HepG2 (cell line): ENCODE results near the gene CLEC2D. TPM values are rescaled to one million over a fixed set of nuclear protein-coding genes. Genes with fewer than 3 reads are reported as not detected.
A peak's percentile ranks its signal among the peaks of the same experiment; 100 is the strongest.

ENCODE experiments used
- ATAC-seq: fragments of 200-7000 bp; cut with Tn5 transposase; 3 replicates; pipeline ENCODE4 v1.9.1; 2020; ENCODE audit warnings: mild to moderate bottlenecking, moderate library complexity
- BruUV-seq: library from RNA; stranded (reverse); fragments of 400-500 nt; replicated peaks from 2 replicates; lab custom pipeline; 2021; lab: Mats Ljungman, UMichigan
- CTCF ChIA-PET: fragments of 300-600 bp; formaldehyde crosslinking; extraction: SDS; loops from one replicate; lab custom pipeline; 2021; ENCODE audit warnings: low total read pairs, inconsistent platforms, low intra/inter-chr PET ratio; lab: Yijun Ruan, JAX
- POLR2A ChIA-PET: fragments of 350-600 bp; sonication (Branson Sonifier 250); formaldehyde crosslinking; loops from one replicate; lab custom pipeline; 2020; ENCODE audit warnings: antibody characterized with exemption, inconsistent platforms; lab: Yijun Ruan, JAX
- DNase-seq: peaks from one replicate; pipeline ENCODE4 v3.0.0-alpha.2; 2015; ENCODE audit warnings: low spot score
- FAIRE-seq: peaks from 3 replicates; lab custom pipeline; 2011; peaks lifted over from hg19 to GRCh38; lab: Jason Lieb, UNC
- H2AFZ ChIP-seq: one replicate; pipeline ENCODE4 v1.6.1; 2011; ENCODE audit warnings: low read length, inconsistent platforms
- H3K27ac ChIP-seq: fragments of 300-600 bp; 3 replicates; pipeline ENCODE4 v1.8.0; 2011; ENCODE audit warnings: mixed run types, mild to moderate bottlenecking, mixed read lengths, low read length, inconsistent platforms; ENCODE audit not compliant: insufficient read depth; ENCODE audit errors: extremely low read length
- H3K27me3 ChIP-seq, 2 experiments: fragments of 200-600 bp in 1 of 2; 2 replicates in 1 of 2; 3 replicates in 1 of 2; pipeline versions ENCODE4 v1.6.0 to v1.8.0; 2011; ENCODE audit warnings: low read length in 2 of 2, mild to moderate bottlenecking in 2 of 2, moderate library complexity in 2 of 2, inconsistent platforms in 1 of 2; ENCODE audit not compliant: insufficient read depth in 2 of 2, control insufficient read depth in 1 of 2
- H3K36me3 ChIP-seq, 2 experiments: fragments of 200-600 bp in 1 of 2; replicated peaks in 1 of 2; 2 replicates in 1 of 2; 3 replicates in 1 of 2; pipeline versions ENCODE4 v1.5.1 to v1.8.0; 2011; ENCODE audit warnings: low read length in 2 of 2, inconsistent platforms in 1 of 2; ENCODE audit not compliant: insufficient read depth in 2 of 2, control insufficient read depth in 1 of 2
- H3K4me1 ChIP-seq: 2 replicates; pipeline ENCODE4 v1.5.1; 2012; ENCODE audit warnings: low read length, inconsistent platforms; ENCODE audit not compliant: insufficient read depth
- H3K4me2 ChIP-seq: 2 replicates; pipeline ENCODE4 v1.6.0; 2011; ENCODE audit warnings: low read depth, low read length, inconsistent platforms
- H3K4me3 ChIP-seq, 3 experiments: fragments of 200-600 bp in 1 of 3; sonication (generic), shearing (Covaris generic) in 1 of 3; replicated peaks in 1 of 3; 2 replicates each; pipeline ENCODE4 v1.5.1; 2011 to 2016; ENCODE audit warnings: low read length in 3 of 3, inconsistent platforms in 2 of 3, low read depth in 2 of 3, mild to moderate bottlenecking in 2 of 3, control low read depth in 1 of 3, mixed read lengths in 1 of 3; ENCODE audit not compliant: insufficient read depth in 1 of 3
- H3K79me2 ChIP-seq: one replicate; pipeline ENCODE4 v1.6.1; 2011; ENCODE audit warnings: low read length, inconsistent platforms; ENCODE audit not compliant: insufficient read depth
- H3K9ac ChIP-seq: 2 replicates; pipeline ENCODE4 v1.6.0; 2011; ENCODE audit warnings: mild to moderate bottlenecking, low read depth, low read length, inconsistent platforms; ENCODE audit not compliant: insufficient read depth
- H3K9me3 ChIP-seq: 2 replicates; pipeline ENCODE4 v1.5.1; 2012; ENCODE audit warnings: mild to moderate bottlenecking, low read length
- H4K20me1 ChIP-seq: 2 replicates; pipeline ENCODE4 v1.6.0; 2011; ENCODE audit warnings: inconsistent platforms, mild to moderate bottlenecking, low read length, moderate library complexity; ENCODE audit not compliant: insufficient read depth
- CEBPB ChIP-seq: IDR thresholded peaks from 2 replicates; pipeline ENCODE4 v1.6.1; 2011; ENCODE audit warnings: low read depth, low read length, improper control_type of control experiment, borderline replicate concordance
- CEBPG ChIP-seq: IDR thresholded peaks from 2 replicates; pipeline ENCODE4 v1.6.1; 2016
- ELF3 ChIP-seq: IDR thresholded peaks from 2 replicates; pipeline ENCODE4 v1.6.1; 2016; ENCODE audit warnings: missing genetic modification reagents, missing compliant biosample characterization
- EP300 ChIP-seq, 3 experiments: sonication (generic) in 1 of 3; formaldehyde crosslinking in 1 of 3; IDR thresholded peaks; 2 replicates each; pipeline versions ENCODE4 v1.5.1 to v1.6.1; 2011 to 2020; ENCODE audit warnings: low read depth in 2 of 3, low read length in 2 of 3, borderline replicate concordance in 1 of 3, improper control_type of control experiment in 1 of 3, mild to moderate bottlenecking in 1 of 3, missing genetic modification reagents in 1 of 3, moderate library complexity in 1 of 3
- FOXP1 ChIP-seq, 2 experiments: fragments of 450-650 bp in 1 of 2; IDR thresholded peaks; 2 replicates each; pipeline ENCODE4 v1.6.1; 2017 to 2018; ENCODE audit warnings: antibody characterized with exemption in 1 of 2
- GATAD2A ChIP-seq: IDR thresholded peaks from 2 replicates; pipeline ENCODE4 v1.6.1; 2016
- HMG20B ChIP-seq: conservative IDR thresholded peaks from 2 replicates; pipeline ENCODE4 v1.6.1; 2016; ENCODE audit warnings: missing genetic modification reagents, missing compliant biosample characterization
- NCOA1 ChIP-seq: sonication (generic); formaldehyde crosslinking; IDR thresholded peaks from 2 replicates; pipeline ENCODE4 v1.9.0; 2021; ENCODE audit warnings: missing genetic modification reagents
- REPIN1 ChIP-seq: sonication (generic); formaldehyde crosslinking; IDR thresholded peaks from 2 replicates; pipeline ENCODE4 v1.8.0; 2022; ENCODE audit warnings: missing genetic modification reagents, low read depth, mild to moderate bottlenecking, borderline replicate concordance
- SOX5 ChIP-seq: IDR thresholded peaks from 2 replicates; pipeline ENCODE4 v1.6.1; 2016; ENCODE audit warnings: borderline replicate concordance
- THAP11 ChIP-seq: IDR thresholded peaks from 2 replicates; pipeline ENCODE4 v1.6.1; 2016; ENCODE audit warnings: missing biosample characterization, missing genetic modification reagents
- ZBTB14 ChIP-seq: sonication (generic); formaldehyde crosslinking; IDR thresholded peaks from 2 replicates; pipeline ENCODE4 v1.4.0; 2020; ENCODE audit warnings: missing genetic modification reagents
- ZNF343 ChIP-seq: sonication (generic); formaldehyde crosslinking; IDR thresholded peaks from 2 replicates; pipeline ENCODE4 v1.4.0; 2020; ENCODE audit warnings: mild to moderate bottlenecking, missing genetic modification reagents
- ZNF629 ChIP-seq: sonication (generic); formaldehyde crosslinking; conservative IDR thresholded peaks from 2 replicates; pipeline ENCODE4 v1.5.0; 2020; ENCODE audit warnings: missing genetic modification reagents
- ZSCAN9 ChIP-seq: IDR thresholded peaks from 2 replicates; pipeline ENCODE4 v1.6.1; 2016; ENCODE audit warnings: borderline replicate concordance
- WGBS: methylation state at CpG from one replicate; pipeline ENCODE4 v1.1.6; 2017; ENCODE audit warnings: low lambda C conversion rate; 5-methylcytosine and 5-hydroxymethylcytosine counted together
- in situ Hi-C: cut with HindIII; loops from 2 replicates; pipeline ENCODE4 v1.10.0; 2017; ENCODE audit warnings: low pct_unique_long_range_greater_than_20kb; ENCODE audit not compliant: extremely low pct_ligation_motif_present
- intact Hi-C: fragments of 100-400 bp; cut with micrococcal nuclease; formaldehyde crosslinking; loops from one replicate; pipeline ENCODE4 v1.10.0; 2022; ENCODE audit not compliant: unreplicated experiment
- polyA plus RNA-seq, 8 experiments: library from polyadenylated mRNA; depleted of rRNA in 3 of 8; stranded (reverse) in 7 of 8; unstranded in 1 of 8; fragments of >200 nt; fragmentation: Illumina TruSeq in 4 of 8; extraction: Trizol in 4 of 8; gene quantifications; 2 replicates each; pipeline versions ENCODE4 v1.2.1 to v1.2.3, GENCODE V29; 2011 to 2016; ENCODE audit warnings: low read depth in 4 of 8, missing spikeins in 1 of 8, mixed read lengths in 1 of 8; ENCODE audit not compliant: insufficient read depth in 1 of 8
- total RNA-seq, 5 experiments: library from RNA; depleted of rRNA; stranded (reverse); fragments of >200 nt; fragmentation: Illumina TruSeq; extraction: Trizol; gene quantifications; 2 replicates each; pipeline ENCODE4 v1.2.3, GENCODE V29; 2016; ENCODE audit warnings: low read depth in 1 of 5
- TF ChIP-seq, protein P1 (sequence below): sonication (generic); formaldehyde crosslinking; IDR thresholded peaks from 2 replicates; pipeline ENCODE4 v1.4.0; 2020; ENCODE audit warnings: missing genetic modification reagents
- TF ChIP-seq, protein P2 (sequence below): sonication (generic); formaldehyde crosslinking; IDR thresholded peaks from 2 replicates; pipeline ENCODE4 v1.4.0; 2020; ENCODE audit warnings: missing genetic modification reagents, borderline replicate concordance

The CLEC2D gene
- total and polyA plus RNA-seq, 2 of the 13 experiments (the other 11 are each of a cell fraction or from before 2014, with no cell fraction given): 2.5 to 8.6 TPM

DNA sequence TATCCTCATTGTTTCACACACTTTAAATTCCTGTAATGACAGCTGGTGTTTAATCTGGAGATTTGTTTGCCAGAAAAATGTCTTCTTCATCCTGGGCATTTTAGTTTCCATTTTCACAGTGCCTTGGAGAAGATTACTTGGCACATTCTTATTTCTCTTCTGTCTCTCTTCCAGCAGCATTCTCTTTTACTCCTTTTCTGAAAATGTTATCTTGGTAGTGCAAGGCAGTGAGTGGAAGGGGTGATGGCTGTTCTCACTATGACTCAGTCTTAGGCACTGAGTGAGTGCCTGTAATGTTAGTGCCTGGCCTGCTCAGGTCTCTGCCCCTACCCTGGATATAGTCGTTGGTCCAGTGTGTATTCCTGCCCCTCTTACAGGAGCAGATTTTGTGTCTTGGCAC is 50.3 kb downstream of the CLEC2D start:
- H3K79me2 ChIP-seq: no peaks in the 10 kb centered on the region
- ChIA-PET POLR2A (no interaction called here), CTCF (no interaction called here)
- peaks cover 23% of the 10 kb centered on the region for H3K4me1 ChIP-seq
- FAIRE-seq (no peak), ATAC-seq (no peak), DNase-seq (no peak)
- no peaks in the 10 kb centered on the region for H3K36me3 ChIP-seq
- H3K4me2 ChIP-seq: no peak overlapping the region
- intact Hi-C loops: no loop called here
- no TSS peak for BruUV-seq
- TF ChIP-seq ZSCAN9 (CRISPR knock-in tag) (no peak), ELF3 (no peak), ZBTB14 (CRISPR knock-in tag) (no peak), THAP11 (no peak), ZNF343 (no peak), REPIN1 (CRISPR knock-in tag) (no peak)
- in situ Hi-C loops: no loop called here
- H3K9ac ChIP-seq: no peak overlapping the region
- H3K4me3 ChIP-seq: no peak overlapping the region
- no peak overlapping the region for H3K27ac ChIP-seq
- no peak overlapping the region for H2AFZ ChIP-seq
- 19% methylated on average over 1 of the region's 1 CpG for WGBS
- no peaks in the 10 kb centered on the region for H4K20me1 ChIP-seq
- H3K27me3 ChIP-seq: peaks cover 0 to 9% of the 10 kb centered on the region in 2 experiments; a peak in 2 of 5 replicates
- H3K9me3 ChIP-seq: no peaks in the 10 kb centered on the region

DNA sequence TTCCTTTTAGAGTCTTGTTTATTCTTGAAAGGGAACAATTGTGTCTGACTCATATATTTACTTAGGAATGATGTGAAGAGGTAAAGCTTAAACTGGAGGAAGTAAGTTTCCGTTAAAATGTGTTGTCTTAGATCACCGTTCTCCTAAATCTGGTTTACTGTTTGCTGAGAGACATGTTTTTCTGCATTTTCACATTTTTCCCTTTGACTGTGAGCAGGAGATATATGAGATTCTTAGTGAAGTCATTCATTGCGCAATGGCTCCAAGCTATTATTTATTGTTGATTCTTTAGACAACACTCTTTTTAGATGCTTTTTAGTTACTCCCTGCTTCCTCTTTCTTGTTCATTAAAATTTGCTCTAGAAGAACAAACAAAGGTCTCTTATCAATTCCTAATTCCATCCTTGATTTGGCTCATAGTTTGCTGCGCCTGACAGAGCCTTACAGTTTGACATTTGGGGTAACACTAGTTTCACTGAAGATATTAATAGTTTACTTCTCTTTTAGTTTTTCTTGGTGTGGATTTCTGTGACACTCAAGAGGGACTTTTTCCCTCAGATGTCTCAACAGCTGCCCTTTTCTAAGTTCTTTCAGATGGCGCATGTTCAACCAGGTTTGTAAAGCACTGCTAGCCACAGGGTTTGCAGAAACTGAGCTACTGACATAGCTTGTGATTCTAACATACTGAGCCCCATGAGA is 52.0 kb downstream of the CLEC2D start:
- no peak overlapping the region for H3K27ac ChIP-seq
- no peaks in the 10 kb centered on the region for H3K27me3 ChIP-seq
- H3K4me2 ChIP-seq: no peak overlapping the region
- H3K36me3 ChIP-seq: no peaks in the 10 kb centered on the region
- POLR2A ChIA-PET: no interaction called here
- H4K20me1 ChIP-seq: no peaks in the 10 kb centered on the region
- WGBS: 54% methylated on average over 5 of the region's 5 CpGs
- FAIRE-seq (no peak), DNase-seq (peak; percentile 15), ATAC-seq (no peak)
- in situ Hi-C loops (no loop called here), intact Hi-C loops (no loop called here)
- H3K9me3 ChIP-seq: no peaks in the 10 kb centered on the region
- H3K4me1 ChIP-seq: peaks cover 23% of the 10 kb centered on the region
- no peaks in the 10 kb centered on the region for H3K79me2 ChIP-seq
- CTCF ChIA-PET: no interaction called here
- no TSS peak for BruUV-seq
- no peak overlapping the region for H3K9ac ChIP-seq
- H3K4me3 ChIP-seq: no peak overlapping the region
- no peak overlapping the region for H2AFZ ChIP-seq
- TF ChIP-seq, protein P1, sequence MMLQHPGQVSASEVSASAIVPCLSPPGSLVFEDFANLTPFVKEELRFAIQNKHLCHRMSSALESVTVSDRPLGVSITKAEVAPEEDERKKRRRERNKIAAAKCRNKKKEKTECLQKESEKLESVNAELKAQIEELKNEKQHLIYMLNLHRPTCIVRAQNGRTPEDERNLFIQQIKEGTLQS (CRISPR knock-in tag): no peak
- TF ChIP-seq HMG20B (CRISPR knock-in tag) (no peak), CEBPG (CRISPR knock-in tag) (peak; percentile 61), SOX5 (CRISPR knock-in tag) (peak; percentile 54; the same call in 1 of the 2 replicates), CEBPB (peak; percentile 92), EP300 (IDR thresholded peaks at IDR 0.05; ENCODE audit: low read depth in 2 of 2, low read length in 2 of 2) (peak in 1 of 2 experiments; percentile 55; a peak in 1 of 4 replicates), EP300 (CRISPR knock-in tag; IDR thresholded peaks at IDR 0.05; ENCODE audit: borderline replicate concordance) (no peak), GATAD2A (CRISPR knock-in tag) (0 out of 2 replicates have a peak, but pooled peaks have one; percentile 26), FOXP1 (IDR thresholded peaks at IDR 0.05) (no peak), FOXP1 (CRISPR knock-in tag; IDR thresholded peaks at IDR 0.05) (peak; percentile 60), ZNF629 (no peak), NCOA1 (CRISPR knock-in tag) (no peak)
- TF ChIP-seq, protein P2, sequence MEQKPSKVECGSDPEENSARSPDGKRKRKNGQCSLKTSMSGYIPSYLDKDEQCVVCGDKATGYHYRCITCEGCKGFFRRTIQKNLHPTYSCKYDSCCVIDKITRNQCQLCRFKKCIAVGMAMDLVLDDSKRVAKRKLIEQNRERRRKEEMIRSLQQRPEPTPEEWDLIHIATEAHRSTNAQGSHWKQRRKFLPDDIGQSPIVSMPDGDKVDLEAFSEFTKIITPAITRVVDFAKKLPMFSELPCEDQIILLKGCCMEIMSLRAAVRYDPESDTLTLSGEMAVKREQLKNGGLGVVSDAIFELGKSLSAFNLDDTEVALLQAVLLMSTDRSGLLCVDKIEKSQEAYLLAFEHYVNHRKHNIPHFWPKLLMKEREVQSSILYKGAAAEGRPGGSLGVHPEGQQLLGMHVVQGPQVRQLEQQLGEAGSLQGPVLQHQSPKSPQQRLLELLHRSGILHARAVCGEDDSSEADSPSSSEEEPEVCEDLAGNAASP (CRISPR knock-in tag): no peak
